Central memory CD4-positive, alpha-beta T cell (primary cell): ENCODE data around the gene ALDOC.

Experiments used
- DNase-seq: peaks from one replicate; pipeline ENCODE4 v3.0.0; 2022

ALDOC gene

GRCh38 chr17:28530250-28530649 lies 46.4 kb downstream of the ALDOC start:
- DNase-seq, result no peak

- DNase-seq, result no peak
These were observed 47.7 kb downstream of the ALDOC start for GRCh38 chr17:28529013-28529400.

- no peak for DNase-seq
These were observed 48.2 kb downstream of the ALDOC start for GRCh38 chr17:28528327-28529012.

GRCh38 chr17:28527859-28528258 lies 48.8 kb downstream of the ALDOC start:
- DNase-seq, result no peak

GRCh38 chr17:28527181-28527681 lies 49.5 kb downstream of the ALDOC start:
- no peak for DNase-seq

- DNase-seq, result no peak
These were observed 50.3 kb downstream of the ALDOC start for GRCh38 chr17:28526381-28526780.

GRCh38 chr17:28524476-28525424 lies 51.9 kb downstream of the ALDOC start:
- DNase-seq, result no peak

- DNase-seq, result no peak
These were observed 52.8 kb downstream of the ALDOC start for GRCh38 chr17:28523876-28524275.

GRCh38 chr17:28523186-28523585 lies 53.5 kb downstream of the ALDOC start:
- no peak for DNase-seq
